ENCODE results near the gene ANKH.
"Not testable (repeated sequence)": the region's sequence is repeated elsewhere in the genome, so short reads cannot be mapped to it uniquely, and the experiment has no call there.

ANKH gene

DNA sequence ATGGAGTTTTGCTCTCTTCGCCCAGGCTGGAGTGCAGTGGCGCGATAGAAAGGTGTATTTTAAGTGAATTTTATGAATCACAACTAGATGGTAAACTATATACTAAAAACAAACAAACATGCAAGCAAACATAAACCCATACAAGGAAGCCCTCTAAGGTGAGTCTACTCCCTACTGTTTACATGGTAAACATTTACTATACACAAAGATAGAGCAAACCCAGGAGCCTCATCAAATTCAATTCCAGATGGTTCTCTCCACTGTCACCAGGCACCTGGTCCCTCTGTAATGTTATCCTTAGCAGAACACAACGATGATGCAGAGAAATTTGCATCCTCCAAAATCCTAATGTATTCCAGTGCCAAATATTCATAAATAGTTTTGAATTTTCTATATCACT lies 17.9 kb downstream of the ANKH start:
- no peak for DNase-seq

DNA sequence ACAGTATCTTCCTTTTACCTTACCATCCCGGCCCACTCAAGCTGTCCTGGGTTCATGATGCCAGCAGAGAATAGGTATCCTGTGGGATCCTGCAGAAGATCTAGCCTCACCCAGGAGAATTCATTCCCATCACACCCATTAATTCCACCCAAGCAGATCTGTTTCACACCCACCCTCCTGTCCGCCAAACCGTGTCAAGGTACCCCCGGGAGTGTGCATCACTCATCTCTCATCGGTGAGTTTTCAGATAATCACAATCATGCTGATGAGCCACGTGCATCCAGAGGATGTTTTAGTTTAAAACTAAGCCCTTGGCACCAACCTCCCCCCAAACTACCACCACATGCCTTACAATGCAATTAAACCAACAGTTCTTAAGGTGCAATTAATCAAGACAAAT lies 18.8 kb downstream of the ANKH start:
- DNase-seq = no peak

GRCh38 chr5:14851999-14852526 lies 19.5 kb downstream of the ANKH start:
- DNase-seq = no peak

GRCh38 chr5:14851597-14851996 lies 20.0 kb downstream of the ANKH start:
- DNase-seq = no peak

DNA sequence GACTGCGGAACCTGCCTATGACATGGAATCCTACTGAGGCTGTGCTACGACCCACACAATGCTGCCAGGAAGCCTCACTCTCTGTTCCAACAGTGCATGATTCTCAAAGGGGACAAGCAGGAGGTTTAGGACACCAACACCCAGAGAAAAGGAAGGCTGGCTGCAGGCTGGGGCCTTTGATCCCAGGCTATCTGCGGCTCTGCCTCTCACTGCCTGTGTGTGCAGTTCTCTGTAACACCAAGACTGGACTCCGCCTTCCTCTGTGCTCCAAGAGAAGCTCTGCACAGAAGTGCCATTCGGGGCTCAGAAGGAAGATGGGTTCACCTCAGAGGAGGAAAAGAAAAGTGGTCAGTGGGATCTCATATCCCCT lies 20.5 kb downstream of the ANKH start:
- DNase-seq = no peak

GRCh38 chr5:14850419-14851049 lies 21.0 kb downstream of the ANKH start:
- no peak for DNase-seq

DNA sequence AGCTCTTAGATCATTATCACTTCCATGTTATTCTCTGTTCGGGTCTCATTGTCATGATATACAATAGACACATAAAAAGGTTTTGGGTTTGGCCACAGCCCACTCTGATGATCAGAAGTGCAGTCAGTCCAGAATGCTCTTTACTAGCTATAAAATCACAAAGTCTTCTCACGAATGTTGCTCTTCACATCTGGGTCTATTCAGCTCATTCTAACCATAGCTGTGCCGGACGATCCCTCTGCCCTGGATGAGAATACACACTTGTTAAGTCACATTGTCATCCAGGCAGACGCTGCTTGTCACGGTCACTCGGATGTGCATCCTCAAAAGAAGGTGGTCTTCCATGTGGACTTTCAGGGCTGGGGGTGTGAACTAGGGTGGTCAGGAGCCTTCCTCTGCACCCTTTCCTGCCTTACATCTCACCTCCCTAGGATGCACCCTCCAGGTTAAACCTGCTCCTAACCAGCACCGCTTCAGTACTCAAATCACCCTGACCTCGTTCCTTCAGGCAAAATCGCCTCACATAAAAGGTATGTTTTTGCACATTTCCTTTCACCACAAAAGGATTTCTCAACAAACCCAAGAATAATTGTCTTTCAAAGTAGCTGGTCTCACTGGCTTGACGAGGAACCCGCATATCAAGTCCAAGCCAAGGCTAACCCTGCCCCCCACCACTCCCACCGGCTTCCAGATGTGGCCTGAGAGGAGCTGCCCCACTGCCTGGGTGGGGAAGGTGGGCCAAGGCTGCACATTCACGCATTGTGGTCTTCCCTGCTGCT lies 21.9 kb downstream of the ANKH start:
- DNase-seq = no peak

DNA sequence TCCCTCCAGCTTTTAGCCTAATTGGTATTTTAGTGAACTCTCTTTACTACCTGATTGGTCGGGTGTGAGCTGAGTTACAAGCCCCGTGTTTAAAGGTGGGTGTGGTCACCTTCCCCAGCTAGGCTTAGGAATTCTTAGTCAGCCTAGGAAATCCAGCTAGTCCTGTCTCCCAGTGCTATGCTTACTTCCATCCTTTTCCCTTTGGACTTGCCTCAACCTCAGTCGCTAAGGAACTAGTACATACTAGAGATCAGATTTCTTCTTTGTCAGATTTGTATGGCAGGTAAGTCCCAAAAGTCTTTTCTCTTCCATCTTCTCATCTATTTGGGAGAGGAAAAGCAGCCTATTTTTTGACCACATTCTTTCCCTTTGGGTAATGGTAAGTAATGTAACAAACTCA lies 22.6 kb downstream of the ANKH start:
- not testable (repeated sequence) for DNase-seq

- DNase-seq = no peak
Measured at GRCh38 chr5:14848385-14848784, 23.2 kb downstream of the ANKH start.

GRCh38 chr5:14847471-14847870 lies 24.1 kb downstream of the ANKH start:
- DNase-seq = no peak

DNA sequence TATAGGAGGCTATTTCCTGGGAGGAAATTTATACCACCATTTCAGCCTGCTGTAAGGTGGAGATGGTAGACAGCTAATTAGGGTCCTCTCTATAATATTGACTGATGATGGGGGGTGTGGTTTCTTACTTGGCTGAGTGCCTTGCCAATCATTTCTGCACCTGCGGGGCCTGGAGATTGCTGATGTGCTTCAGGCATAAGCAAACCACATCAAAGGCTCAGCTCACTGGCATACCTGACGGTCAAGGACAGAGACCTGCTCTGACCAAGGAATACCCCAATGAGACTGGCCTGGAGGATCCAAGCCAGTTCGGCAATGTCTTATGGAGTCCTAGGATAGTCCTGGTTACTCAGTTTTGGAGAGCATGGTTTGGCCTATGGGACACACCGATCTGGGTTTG lies 29.5 kb downstream of the ANKH start:
- DNase-seq = no peak

- DNase-seq = no peak
Measured at GRCh38 chr5:14840624-14841023, 31.0 kb downstream of the ANKH start.

DNA sequence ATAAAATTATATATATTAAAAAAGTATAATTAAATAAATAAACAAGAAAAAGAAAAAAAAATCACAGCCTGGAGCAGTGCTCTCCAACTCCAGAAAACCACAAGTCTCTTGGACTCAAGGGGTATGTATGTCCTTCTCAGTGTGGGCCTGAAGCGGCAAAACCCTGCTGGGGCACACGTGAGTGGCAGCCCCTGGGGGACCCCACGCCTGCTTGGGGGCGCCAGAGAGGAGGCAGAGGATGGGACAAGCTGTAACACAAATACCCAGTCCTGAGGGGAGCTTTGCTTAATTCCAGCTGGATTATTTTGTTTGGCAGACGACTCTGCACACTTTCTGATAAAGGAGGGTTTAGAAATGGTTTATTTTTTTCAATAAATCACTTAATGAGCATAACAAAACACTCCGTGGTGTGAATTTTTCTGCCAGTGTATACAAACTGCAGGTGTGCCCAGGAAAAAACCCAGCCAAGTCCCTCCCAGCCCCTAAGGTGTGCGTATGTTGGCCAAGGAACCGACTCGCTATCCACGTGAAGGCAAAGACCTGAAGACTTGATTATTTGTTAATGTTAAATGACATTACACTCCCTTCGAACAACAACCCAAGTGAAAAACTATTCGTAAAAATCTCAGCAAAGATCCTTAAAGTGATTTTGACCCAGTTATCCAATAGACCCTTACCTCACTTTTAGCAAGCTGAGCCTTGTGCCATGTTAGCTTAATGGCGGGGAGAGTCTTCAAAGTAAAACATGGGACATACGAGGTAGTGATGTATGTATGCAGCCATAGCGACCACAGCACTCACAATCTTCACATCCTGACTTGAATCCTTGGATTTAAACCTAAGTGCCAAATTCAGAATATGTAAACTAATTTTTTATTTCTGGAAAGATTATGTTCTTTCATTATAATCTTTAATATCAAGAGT lies 32.9 kb downstream of the ANKH start:
- no peak for DNase-seq

GRCh38 chr5:14837423-14838122 lies 34.0 kb downstream of the ANKH start:
- not testable (repeated sequence) for DNase-seq

DNA sequence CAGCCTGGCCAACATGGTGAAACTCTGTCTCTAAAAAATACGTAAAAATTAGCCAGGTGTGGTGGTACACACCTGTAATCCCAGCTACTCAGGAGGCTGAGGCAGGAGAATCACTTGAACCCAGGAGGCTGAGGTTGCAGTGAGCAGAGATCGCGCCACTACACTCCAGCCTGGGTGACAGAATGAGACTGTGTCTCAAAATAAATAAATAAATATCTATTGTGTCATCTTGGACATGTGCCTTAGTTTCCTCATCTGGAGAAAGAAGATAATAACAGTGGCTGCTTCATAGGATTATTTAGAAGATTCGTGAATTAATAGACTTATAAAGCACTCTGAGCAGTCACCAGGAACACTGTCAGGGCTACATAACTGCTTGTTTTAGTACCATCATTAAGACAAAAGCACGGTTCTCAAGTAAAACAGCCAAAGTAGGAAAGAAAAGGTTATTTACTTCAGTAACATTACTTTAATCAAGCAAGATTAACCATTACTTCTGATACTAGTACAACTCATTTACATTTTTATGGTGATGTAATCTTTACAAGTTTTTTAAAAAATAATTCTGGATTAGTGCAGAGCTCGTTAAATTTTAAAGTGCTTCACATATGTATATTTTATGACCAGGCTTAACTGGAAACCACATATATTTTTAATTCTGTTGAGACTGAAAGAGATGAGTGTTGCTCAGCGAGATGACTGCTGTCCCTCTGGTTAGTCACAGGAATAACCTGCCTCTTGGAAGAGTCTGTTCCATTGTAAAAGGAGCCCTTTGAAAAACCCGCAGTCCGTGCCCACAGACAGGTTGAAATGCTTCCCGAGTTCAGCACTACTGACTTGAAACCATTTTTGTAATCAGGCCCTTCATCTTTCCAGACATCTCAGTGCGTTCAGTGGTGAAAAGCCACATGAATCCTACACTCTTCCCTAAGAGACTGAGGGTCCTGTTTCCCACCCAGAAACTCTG lies 36.7 kb downstream of the ANKH start:
- no peak for DNase-seq

- no peak for DNase-seq
Measured at GRCh38 chr5:14834062-14834461, 37.5 kb downstream of the ANKH start.

DNA sequence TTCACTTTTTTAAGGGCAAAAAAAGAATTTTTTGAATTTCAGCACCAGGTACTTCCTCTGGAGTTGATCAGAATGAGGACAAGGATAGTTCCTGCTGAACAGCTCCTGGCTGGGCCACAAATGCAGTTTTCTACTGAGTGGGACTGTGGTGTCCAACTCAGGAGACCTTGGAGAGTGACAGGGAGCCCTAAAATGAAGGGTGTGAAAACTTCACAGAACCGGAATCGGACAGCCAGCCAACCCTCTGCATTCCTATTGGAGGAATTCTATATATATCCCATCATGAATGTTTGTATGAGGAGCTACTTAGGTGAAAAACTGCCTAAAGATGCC lies 40.6 kb downstream of the ANKH start:
- DNase-seq = no peak

- DNase-seq = no peak
Measured at GRCh38 chr5:14830210-14831005, 41.2 kb downstream of the ANKH start.

DNA sequence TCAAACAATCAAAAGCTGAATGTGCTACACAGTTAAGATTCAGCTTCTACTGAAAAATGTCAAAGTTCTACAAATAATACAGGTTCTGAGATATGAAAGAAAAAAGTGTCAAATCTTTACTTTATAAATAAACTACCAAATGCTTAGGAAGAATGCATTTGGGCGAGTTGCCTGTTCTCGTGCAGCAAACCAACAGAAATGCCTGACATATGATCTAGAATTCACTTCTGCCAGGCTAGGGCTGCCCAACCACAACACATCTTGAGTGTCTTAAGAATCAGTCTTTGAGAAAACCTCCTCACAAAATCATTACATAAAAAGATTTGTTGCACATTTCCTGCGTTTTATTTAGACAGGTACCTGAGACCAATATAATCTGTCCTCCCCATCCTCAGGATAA lies 42.2 kb downstream of the ANKH start:
- no peak for DNase-seq

DNA sequence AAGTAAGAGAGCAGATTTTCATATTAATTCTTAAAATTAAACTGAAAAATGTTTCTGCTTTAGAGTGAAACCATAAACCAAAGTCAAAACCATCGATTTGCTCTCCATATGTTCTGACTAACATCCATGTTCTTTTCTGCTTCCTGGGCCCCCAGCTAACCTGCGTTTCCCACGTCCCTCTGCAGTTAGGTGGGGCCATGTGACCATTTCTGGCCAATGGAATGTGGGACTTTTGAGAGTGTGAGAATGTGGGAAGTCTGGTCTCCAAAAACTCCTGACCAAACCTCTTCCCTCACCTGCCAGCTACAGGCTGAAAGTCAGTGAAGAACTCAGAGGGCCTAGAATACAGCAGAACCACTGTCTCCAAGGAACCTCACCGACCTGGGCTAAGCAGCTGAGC lies 44.9 kb downstream of the ANKH start:
- no peak for DNase-seq

DNA sequence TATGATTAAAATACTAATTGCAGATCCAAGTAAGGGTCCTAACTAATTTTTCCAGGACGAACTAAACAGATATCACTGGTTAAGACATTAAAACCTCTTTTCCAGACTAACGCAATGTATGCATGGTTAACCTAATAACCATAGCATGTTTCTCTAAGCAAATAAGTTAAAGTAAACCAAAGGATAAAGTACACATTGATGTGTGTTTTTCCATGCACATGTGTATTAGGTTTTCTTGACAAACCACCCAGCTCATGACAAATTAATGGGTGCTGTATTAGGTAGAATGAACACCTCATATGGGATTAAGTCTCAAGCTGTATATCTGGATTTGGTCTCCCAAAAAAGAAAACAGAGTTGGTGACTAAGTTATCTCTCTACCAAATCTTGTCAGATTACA lies 45.6 kb downstream of the ANKH start:
- DNase-seq = no peak

All from Kasumi-1 (cell line).